ENCODE data around the gene ATP9B.

DNA sequence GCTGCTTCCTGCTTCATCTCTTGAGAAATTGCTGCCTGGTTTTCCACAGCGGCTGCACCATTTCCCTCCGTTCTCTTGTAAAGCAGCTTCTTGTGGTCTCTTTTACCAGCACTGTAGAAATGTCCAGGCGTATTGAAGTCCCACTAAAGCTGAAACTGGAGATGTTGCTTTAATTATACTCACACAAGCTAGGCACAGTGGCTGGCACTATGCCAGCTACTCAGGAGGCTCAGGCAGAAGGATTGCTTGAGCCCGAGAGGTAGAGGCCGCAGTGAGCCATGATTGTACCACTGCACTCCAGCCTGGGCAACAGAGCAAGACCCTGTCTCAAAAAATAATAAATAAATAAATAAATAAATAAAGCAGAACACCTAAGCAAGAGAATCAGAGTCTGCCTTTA lies 19.2 kb upstream of the ATP9B start:
- TF ChIP-seq MYNN (tag by site-specific recombination; IDR thresholded peaks at IDR 0.05; ENCODE audit: borderline replicate concordance) (no peak), TCF7L2 (IDR thresholded peaks at IDR 0.05; ENCODE audit: borderline replicate concordance, low read depth, low read length) (no peak), ZNF132 (tag by site-specific recombination; IDR thresholded peaks at IDR 0.05; ENCODE audit: borderline replicate concordance) (no peak), SP2 (tag by site-specific recombination; IDR thresholded peaks at IDR 0.05) (no peak)
- TF ChIP-seq, protein P1, sequence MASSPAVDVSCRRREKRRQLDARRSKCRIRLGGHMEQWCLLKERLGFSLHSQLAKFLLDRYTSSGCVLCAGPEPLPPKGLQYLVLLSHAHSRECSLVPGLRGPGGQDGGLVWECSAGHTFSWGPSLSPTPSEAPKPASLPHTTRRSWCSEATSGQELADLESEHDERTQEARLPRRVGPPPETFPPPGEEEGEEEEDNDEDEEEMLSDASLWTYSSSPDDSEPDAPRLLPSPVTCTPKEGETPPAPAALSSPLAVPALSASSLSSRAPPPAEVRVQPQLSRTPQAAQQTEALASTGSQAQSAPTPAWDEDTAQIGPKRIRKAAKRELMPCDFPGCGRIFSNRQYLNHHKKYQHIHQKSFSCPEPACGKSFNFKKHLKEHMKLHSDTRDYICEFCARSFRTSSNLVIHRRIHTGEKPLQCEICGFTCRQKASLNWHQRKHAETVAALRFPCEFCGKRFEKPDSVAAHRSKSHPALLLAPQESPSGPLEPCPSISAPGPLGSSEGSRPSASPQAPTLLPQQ (tag by site-specific recombination; IDR thresholded peaks at IDR 0.05) = no peak
- TF ChIP-seq, protein P2, sequence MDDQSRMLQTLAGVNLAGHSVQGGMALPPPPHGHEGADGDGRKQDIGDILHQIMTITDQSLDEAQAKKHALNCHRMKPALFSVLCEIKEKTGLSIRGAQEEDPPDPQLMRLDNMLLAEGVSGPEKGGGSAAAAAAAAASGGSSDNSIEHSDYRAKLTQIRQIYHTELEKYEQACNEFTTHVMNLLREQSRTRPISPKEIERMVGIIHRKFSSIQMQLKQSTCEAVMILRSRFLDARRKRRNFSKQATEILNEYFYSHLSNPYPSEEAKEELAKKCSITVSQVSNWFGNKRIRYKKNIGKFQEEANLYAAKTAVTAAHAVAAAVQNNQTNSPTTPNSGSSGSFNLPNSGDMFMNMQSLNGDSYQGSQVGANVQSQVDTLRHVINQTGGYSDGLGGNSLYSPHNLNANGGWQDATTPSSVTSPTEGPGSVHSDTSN (CRISPR knock-in tag; IDR thresholded peaks at IDR 0.05) = no peak
- TF ChIP-seq, protein P3, sequence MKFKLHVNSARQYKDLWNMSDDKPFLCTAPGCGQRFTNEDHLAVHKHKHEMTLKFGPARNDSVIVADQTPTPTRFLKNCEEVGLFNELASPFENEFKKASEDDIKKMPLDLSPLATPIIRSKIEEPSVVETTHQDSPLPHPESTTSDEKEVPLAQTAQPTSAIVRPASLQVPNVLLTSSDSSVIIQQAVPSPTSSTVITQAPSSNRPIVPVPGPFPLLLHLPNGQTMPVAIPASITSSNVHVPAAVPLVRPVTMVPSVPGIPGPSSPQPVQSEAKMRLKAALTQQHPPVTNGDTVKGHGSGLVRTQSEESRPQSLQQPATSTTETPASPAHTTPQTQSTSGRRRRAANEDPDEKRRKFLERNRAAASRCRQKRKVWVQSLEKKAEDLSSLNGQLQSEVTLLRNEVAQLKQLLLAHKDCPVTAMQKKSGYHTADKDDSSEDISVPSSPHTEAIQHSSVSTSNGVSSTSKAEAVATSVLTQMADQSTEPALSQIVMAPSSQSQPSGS (tag by site-specific recombination; IDR thresholded peaks at IDR 0.05; ENCODE audit: low read depth) = no peak
- TF ChIP-seq, protein P4, sequence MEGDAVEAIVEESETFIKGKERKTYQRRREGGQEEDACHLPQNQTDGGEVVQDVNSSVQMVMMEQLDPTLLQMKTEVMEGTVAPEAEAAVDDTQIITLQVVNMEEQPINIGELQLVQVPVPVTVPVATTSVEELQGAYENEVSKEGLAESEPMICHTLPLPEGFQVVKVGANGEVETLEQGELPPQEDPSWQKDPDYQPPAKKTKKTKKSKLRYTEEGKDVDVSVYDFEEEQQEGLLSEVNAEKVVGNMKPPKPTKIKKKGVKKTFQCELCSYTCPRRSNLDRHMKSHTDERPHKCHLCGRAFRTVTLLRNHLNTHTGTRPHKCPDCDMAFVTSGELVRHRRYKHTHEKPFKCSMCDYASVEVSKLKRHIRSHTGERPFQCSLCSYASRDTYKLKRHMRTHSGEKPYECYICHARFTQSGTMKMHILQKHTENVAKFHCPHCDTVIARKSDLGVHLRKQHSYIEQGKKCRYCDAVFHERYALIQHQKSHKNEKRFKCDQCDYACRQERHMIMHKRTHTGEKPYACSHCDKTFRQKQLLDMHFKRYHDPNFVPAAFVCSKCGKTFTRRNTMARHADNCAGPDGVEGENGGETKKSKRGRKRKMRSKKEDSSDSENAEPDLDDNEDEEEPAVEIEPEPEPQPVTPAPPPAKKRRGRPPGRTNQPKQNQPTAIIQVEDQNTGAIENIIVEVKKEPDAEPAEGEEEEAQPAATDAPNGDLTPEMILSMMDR (tag by site-specific recombination; IDR thresholded peaks at IDR 0.05) = no peak

All from HEK293 (cell line).